Large intestine (tissue), 3 donors: ENCODE data around the gene PDE4D. TPM values are rescaled to one million over a fixed set of nuclear protein-coding genes. Genes with fewer than 3 reads are reported as not detected.

Source experiments
- DNase-seq, 2 donors: peaks; one replicate each; pipeline versions ENCODE4 v3.0.0 to v3.0.0-alpha.2; 2013
- H3K27ac ChIP-seq: one replicate; pipeline ENCODE4 v1.5.1; 2013; ENCODE audit warnings: low read length
- H3K27me3 ChIP-seq: 2 replicates; pipeline ENCODE4 v1.6.1; 2013; ENCODE audit warnings: low read length; ENCODE audit not compliant: control insufficient read depth, insufficient read depth
- H3K36me3 ChIP-seq: 2 replicates; pipeline ENCODE4 v1.6.1; 2013; ENCODE audit warnings: low read length; ENCODE audit not compliant: control insufficient read depth, insufficient read depth
- H3K4me1 ChIP-seq: one replicate; pipeline ENCODE4 v1.6.1; 2013; ENCODE audit warnings: low read length; ENCODE audit not compliant: control insufficient read depth, insufficient read depth
- H3K4me3 ChIP-seq: one replicate; pipeline ENCODE4 v1.5.1; 2013; ENCODE audit warnings: low read length
- H3K9me3 ChIP-seq: one replicate; pipeline ENCODE4 v1.6.1; 2013; ENCODE audit warnings: mild to moderate bottlenecking, low read depth, low read length, moderate library complexity; ENCODE audit not compliant: control insufficient read depth
- WGBS: methylation state at CpG from one replicate; pipeline ENCODE4 v1.1.5; 2013; ENCODE audit warnings: low lambda C conversion rate; ENCODE audit not compliant: insufficient coverage; 5-methylcytosine and 5-hydroxymethylcytosine counted together
- polyA plus RNA-seq: library from polyadenylated mRNA; unstranded; fragments of 120-200 nt; gene quantifications from one replicate; pipeline ENCODE4 v1.2.1, GENCODE V29; 2013

The PDE4D gene
- polyA plus RNA-seq, 1 donor: 13.5 TPM

DNA sequence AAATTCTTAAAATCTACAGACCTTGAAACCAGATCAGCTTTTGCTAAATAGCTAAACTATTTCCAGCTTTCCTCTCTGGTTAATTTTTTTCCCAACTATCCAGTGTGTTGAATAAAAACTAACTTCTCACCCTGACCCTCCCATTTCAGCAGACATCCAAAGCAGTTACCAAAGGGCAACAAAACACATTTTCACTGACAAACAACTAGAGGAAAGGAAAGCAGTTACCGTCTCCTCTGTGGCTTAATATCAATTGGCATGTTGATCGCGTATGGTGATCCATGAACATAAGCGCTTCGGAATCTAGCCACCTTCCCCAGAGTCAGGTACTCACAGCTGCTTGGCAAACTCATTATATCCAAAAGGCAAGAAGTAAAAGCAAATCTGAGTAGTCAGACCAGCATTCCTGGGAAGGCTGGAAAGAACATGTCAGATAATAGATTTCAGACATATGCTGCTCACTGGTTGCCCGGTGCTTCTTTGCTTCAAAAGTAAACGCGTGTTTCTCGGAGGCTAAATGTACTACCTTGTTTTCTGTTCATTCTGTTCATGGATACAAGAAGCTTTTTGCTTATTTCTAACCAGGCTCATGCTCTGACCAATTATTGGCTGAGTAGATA, 463.4 kb downstream of the PDE4D start:
- no peak for DNase-seq
- WGBS: no CpG with 5 or more reads among the region's 9 CpGs
- Histone ChIP-seq H3K9me3 (no peaks in the 10 kb centered on the region), H3K27me3 (no peaks in the 10 kb centered on the region), H3K36me3 (no peaks in the 10 kb centered on the region), H3K4me3 (no peak overlapping the region), H3K4me1 (no peaks in the 10 kb centered on the region), H3K27ac (no peak overlapping the region)

GRCh38 chr5:59428391-59428790, 465.1 kb downstream of the PDE4D start:
- no peak for DNase-seq
- Histone ChIP-seq H3K27me3 (no peaks in the 10 kb centered on the region), H3K27ac (no peak overlapping the region), H3K36me3 (no peaks in the 10 kb centered on the region), H3K9me3 (no peaks in the 10 kb centered on the region), H3K4me1 (peaks cover 5% of the 10 kb centered on the region), H3K4me3 (no peak overlapping the region)
- 89% methylated on average over 1 of the region's 2 CpGs for WGBS

DNA sequence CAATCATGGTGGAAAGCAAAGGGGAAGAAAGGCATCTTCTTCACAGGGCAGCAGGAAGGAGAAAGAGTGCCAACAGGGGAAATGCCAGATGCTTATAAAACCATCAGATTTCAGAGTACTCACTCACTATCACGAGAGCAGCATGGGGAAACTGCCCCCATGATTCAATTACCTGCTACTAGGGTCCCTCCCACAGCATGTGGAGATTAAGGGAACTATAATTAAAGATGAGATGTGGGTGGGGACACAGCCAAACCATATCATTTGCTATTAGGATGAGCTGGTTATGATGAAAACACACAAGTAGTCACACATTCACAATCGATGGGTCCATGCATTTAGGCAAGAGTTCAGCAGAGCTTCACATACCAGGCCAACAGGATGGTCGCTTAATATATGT, 469.0 kb downstream of the PDE4D start:
- no peak for DNase-seq
- WGBS: no CpG with 5 or more reads among the region's 3 CpGs
- Histone ChIP-seq H3K36me3 (no peaks in the 10 kb centered on the region), H3K27ac (no peak overlapping the region), H3K4me3 (no peak overlapping the region), H3K27me3 (no peaks in the 10 kb centered on the region), H3K4me1 (peaks cover 18% of the 10 kb centered on the region), H3K9me3 (peaks cover under 1% of the 10 kb centered on the region)

GRCh38 chr5:59423021-59423420, 470.5 kb downstream of the PDE4D start:
- no peaks in the 10 kb centered on the region for H3K27me3 ChIP-seq
- no peak overlapping the region for H3K4me3 ChIP-seq
- peaks cover 26% of the 10 kb centered on the region for H3K4me1 ChIP-seq
- no peaks in the 10 kb centered on the region for H3K36me3 ChIP-seq
- peak overlapping the region; percentile 37 for H3K27ac ChIP-seq
- DNase-seq: no peak
- H3K9me3 ChIP-seq: peaks cover 4% of the 10 kb centered on the region

DNA sequence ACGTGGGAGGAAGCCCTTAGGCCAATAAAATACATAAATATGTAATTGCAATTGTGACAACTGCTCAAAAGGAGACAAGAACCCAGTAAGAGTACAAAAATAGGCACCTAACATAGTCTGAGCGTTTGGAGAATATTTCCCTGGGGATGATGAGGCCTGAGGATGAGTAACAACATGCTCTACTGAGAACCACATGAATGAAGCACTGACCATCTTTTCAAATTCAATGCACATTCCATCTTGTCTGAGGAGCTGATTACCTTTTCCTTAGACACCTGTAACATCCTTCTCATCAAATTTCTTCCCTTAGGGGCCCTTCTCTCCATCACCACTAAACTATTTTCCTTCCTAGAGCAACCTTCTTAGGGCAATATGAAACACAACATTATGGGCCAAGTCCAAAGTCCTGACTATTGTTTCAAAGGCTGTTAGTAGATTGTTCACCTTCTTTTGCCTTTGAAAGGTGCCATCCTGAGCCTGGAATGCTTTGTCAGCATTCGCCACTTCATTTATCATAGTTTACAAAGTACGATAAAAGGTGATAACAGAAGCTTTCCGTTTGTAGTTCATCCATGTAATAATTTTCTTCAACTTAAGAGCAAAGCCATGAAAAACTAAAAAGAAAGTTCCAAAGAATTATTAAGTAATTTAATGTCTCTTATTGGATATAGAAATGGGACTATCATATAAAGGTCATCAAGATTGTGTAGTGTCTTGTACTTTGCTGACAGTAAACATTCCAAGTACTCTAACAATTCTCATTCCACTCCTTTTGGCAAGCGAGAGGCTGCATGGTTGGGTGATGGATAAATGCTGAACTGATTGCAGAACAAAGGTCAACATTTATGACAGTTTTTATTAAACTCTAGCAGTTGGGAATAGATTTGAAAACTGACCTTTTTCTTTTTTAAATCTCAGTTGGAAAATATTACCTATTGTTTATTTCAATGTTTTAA, 471.3 kb downstream of the PDE4D start:
- Histone ChIP-seq H3K27me3 (no peaks in the 10 kb centered on the region), H3K4me3 (no peak overlapping the region), H3K27ac (peak overlapping the region; percentile 37), H3K4me1 (peaks cover 26% of the 10 kb centered on the region), H3K36me3 (no peaks in the 10 kb centered on the region), H3K9me3 (peaks cover 4% of the 10 kb centered on the region)
- 0% methylated on average over 2 of the region's 6 CpGs for WGBS
- DNase-seq: peak; percentile 74 to 89

GRCh38 chr5:59420596-59420995, 472.9 kb downstream of the PDE4D start:
- peaks cover 4% of the 10 kb centered on the region for H3K9me3 ChIP-seq
- H3K4me3 ChIP-seq: no peak overlapping the region
- H3K27ac ChIP-seq: no peak overlapping the region
- no peaks in the 10 kb centered on the region for H3K27me3 ChIP-seq
- H3K36me3 ChIP-seq: no peaks in the 10 kb centered on the region
- peaks cover 26% of the 10 kb centered on the region for H3K4me1 ChIP-seq
- WGBS: 100% methylated on average over 4 of the region's 7 CpGs
- DNase-seq: no peak

DNA sequence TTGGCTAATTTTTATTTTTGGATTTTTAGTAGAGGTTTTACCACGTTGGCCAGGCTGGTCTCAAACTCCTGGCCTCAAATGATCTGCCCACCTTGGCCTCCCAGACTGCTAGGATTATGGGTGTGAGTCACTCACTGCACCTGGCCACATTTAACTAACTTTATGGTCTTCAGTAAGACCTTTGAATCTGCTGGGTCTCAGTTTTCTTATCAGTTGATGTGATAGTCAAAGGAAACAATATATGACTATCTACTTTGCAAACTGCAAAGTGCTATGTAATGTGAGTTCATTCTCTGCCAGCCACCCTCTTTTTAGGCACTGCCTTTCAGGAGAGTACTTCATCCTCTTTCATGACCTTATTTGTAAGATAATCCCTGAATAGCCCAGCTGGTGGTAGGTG, 474.7 kb downstream of the PDE4D start:
- peak; percentile 70 to 84 for DNase-seq
- no CpG with 5 or more reads among the region's 1 CpG for WGBS
- Histone ChIP-seq H3K27ac (peak overlapping the region; percentile 18), H3K4me1 (peaks cover 25% of the 10 kb centered on the region), H3K27me3 (no peaks in the 10 kb centered on the region), H3K36me3 (no peaks in the 10 kb centered on the region), H3K4me3 (no peak overlapping the region), H3K9me3 (peaks cover 4% of the 10 kb centered on the region)

DNA sequence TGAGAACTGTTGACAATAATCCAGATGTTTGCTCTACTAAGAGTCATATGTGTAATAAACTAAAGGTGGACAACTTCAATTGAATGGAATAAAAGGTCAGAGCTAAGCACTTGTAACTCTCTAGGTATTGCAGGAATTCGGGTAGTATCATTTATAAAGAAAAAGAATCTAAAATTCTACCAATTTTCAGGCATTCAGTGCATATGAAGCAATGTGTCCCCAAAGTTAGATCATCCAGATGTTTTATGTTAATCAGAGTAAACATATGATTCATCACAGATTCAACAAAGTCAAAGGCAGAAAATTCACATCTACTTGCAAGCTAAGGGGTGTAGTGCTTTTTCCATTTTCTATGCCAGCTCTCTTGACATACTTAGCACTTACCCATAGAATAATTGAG, 477.1 kb downstream of the PDE4D start:
- DNase-seq: no peak
- H3K4me3 ChIP-seq: no peak overlapping the region
- peaks cover 14% of the 10 kb centered on the region for H3K4me1 ChIP-seq
- no peaks in the 10 kb centered on the region for H3K27me3 ChIP-seq
- no CpG with 5 or more reads among the region's 1 CpG for WGBS
- no peaks in the 10 kb centered on the region for H3K36me3 ChIP-seq
- peaks cover 4% of the 10 kb centered on the region for H3K9me3 ChIP-seq
- no peak overlapping the region for H3K27ac ChIP-seq

DNA sequence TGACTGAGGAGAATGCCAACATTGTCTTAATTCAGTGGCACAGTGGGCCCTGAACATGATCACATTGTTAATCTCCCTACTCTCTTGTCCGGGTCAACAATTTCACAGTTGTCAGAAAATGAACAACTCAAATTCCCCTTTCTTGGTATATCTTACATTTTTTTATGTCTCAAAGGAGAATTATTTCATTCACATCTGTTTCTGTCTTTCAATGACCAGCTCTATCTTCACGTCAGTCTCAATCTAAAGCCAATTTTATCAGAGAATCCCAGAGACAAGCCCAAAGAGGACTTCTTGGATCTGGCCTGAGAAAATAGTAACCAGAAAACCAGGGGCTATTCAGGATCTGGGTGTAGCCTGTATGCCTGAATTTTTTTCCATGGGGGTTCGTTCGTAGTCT, 477.5 kb downstream of the PDE4D start:
- no peaks in the 10 kb centered on the region for H3K27me3 ChIP-seq
- no peak for DNase-seq
- H3K4me3 ChIP-seq: no peak overlapping the region
- H3K27ac ChIP-seq: no peak overlapping the region
- peaks cover 4% of the 10 kb centered on the region for H3K9me3 ChIP-seq
- WGBS: 83% methylated on average over 1 of the region's 4 CpGs
- no peaks in the 10 kb centered on the region for H3K36me3 ChIP-seq
- H3K4me1 ChIP-seq: peaks cover 13% of the 10 kb centered on the region

DNA sequence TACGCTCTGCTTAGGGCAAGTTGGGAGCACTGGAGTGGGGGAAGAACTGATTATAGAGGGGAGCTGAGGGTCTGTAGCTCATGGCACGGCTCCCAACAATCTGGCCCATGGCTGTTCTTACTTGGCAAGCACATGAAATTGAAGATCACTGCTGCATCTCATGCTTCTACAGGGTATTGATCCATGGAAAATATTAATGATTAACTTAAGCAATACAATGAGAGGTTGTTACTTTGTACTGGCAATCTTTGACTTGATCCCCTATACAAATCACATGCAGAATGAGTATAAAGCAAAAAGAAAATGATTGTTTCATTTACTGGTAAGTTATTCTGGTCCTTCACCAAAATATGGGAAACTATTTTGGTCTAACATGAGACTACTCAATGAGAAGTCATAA, 481.1 kb downstream of the PDE4D start:
- peaks cover 6% of the 10 kb centered on the region for H3K4me1 ChIP-seq
- H3K27me3 ChIP-seq: no peaks in the 10 kb centered on the region
- peaks cover 2% of the 10 kb centered on the region for H3K36me3 ChIP-seq
- no peak for DNase-seq
- H3K4me3 ChIP-seq: no peak overlapping the region
- no CpG with 5 or more reads among the region's 2 CpGs for WGBS
- no peak overlapping the region for H3K27ac ChIP-seq
- peaks cover 8% of the 10 kb centered on the region for H3K9me3 ChIP-seq
